Activated T-cell treated with anti-CD3 and anti-CD28 coated beads, Interleukin-2, amount 50 U/mL, for 4 hours (primary cell): ENCODE data around the gene ROBO1. TPM values are rescaled to one million over a fixed set of nuclear protein-coding genes. Genes with fewer than 3 reads are reported as not detected.
A peak's percentile ranks its signal among the peaks of the same experiment; 100 is the strongest.

Experiments
- ATAC-seq, 2 donors: fragments of 200-7000 bp; cut with Tn5 transposase; one replicate each; pipeline ENCODE4 v1.10.0; 2021
- DNase-seq: peaks from one replicate; pipeline ENCODE4 v3.0.0-alpha.2; 2020
- H3K27me3 Mint-ChIP-seq: one replicate; pipeline ENCODE4 v1.8.0; 2021; ENCODE audit warnings: low read depth, mixed read lengths
- H3K36me3 Mint-ChIP-seq: one replicate; pipeline ENCODE4 v1.8.0; 2022; ENCODE audit warnings: mixed read lengths; ENCODE audit not compliant: insufficient read depth
- H3K4me1 Mint-ChIP-seq: one replicate; pipeline ENCODE4 v1.8.0; 2021; ENCODE audit warnings: low read depth, mixed read lengths
- H3K4me3 Mint-ChIP-seq: one replicate; pipeline ENCODE4 v1.8.0; 2021; ENCODE audit warnings: mild to moderate bottlenecking, moderate library complexity, mixed read lengths
- H3K9me3 Mint-ChIP-seq: one replicate; pipeline ENCODE4 v1.8.0; 2021; ENCODE audit warnings: mixed read lengths
- total RNA-seq, 3 donors: library from RNA; stranded (reverse); gene quantifications; one replicate each; pipeline ENCODE4 v1.2.1, GENCODE V29; 2021

Gene ROBO1
- total RNA-seq, 3 donors from 2014 or later, result 0.38 to 0.99 (median 0.95) TPM

DNA sequence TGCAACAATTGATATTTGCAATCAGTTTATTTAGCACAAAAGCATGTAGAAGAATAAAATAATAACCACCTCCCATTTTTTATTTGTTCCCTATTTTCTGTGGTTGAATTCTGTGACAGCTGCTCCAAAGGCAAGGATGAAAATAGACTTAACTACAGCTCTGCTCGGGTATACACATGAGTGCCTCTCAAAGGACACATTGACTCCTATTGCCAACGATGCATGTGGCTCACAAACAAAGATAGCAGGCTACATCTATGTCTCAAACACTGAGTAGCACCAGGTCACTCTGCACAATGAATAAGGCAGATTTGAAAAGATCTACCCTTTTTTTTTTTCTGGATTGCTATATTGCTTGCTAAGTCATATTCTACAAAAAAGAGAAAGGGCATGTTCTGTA is 612.9 kb downstream of the ROBO1 start:
- no peak for DNase-seq
- H3K27me3 Mint-ChIP-seq, result no peaks in the 10 kb centered on the region
- no peaks in the 10 kb centered on the region for H3K36me3 Mint-ChIP-seq
- peaks cover 18% of the 10 kb centered on the region for H3K9me3 Mint-ChIP-seq
- H3K4me1 Mint-ChIP-seq, result no peaks in the 10 kb centered on the region
- H3K4me3 Mint-ChIP-seq, result no peak overlapping the region
- no peak for ATAC-seq

DNA sequence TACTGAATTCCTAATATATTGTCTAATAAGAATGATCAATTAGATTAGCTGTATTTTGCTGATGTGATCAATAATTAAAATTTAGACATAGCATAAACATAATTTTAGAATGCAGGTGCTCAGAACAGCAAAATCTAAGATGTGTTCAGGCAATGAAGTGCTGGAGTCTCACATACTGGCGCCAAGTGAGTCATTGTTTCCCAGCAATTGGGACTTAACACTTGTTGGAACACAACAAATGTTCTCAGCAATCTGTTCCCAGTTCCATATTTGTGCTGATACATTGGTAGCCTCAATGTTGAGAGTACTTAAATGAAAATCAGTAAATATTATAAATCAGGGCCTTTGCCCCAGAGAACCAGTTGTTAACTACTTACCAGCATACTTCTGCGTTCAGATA is 619.0 kb downstream of the ROBO1 start:
- no peak for DNase-seq
- no peaks in the 10 kb centered on the region for H3K27me3 Mint-ChIP-seq

GRCh38 chr3:79146024-79146423 is 621.8 kb downstream of the ROBO1 start:
- H3K27me3 Mint-ChIP-seq, result no peaks in the 10 kb centered on the region
- H3K9me3 Mint-ChIP-seq, result peaks cover 6% of the 10 kb centered on the region
- H3K36me3 Mint-ChIP-seq, result no peaks in the 10 kb centered on the region
- no peak overlapping the region for H3K4me3 Mint-ChIP-seq
- DNase-seq (no peak), ATAC-seq (no peak)
- H3K4me1 Mint-ChIP-seq, result no peaks in the 10 kb centered on the region

More for the DNA sequence above, 619.0 kb downstream of the ROBO1 start:
- peaks cover 21% of the 10 kb centered on the region for H3K9me3 Mint-ChIP-seq
- ATAC-seq, result no peak
- H3K4me1 Mint-ChIP-seq, result no peaks in the 10 kb centered on the region
- no peaks in the 10 kb centered on the region for H3K36me3 Mint-ChIP-seq
- H3K4me3 Mint-ChIP-seq, result no peak overlapping the region

- H3K4me3 Mint-ChIP-seq, result no peak overlapping the region
- DNase-seq (no peak), ATAC-seq (no peak)
- no peaks in the 10 kb centered on the region for H3K36me3 Mint-ChIP-seq
- peaks cover 8% of the 10 kb centered on the region for H3K9me3 Mint-ChIP-seq
- no peaks in the 10 kb centered on the region for H3K27me3 Mint-ChIP-seq
- no peaks in the 10 kb centered on the region for H3K4me1 Mint-ChIP-seq
These were observed 627.1 kb downstream of the ROBO1 start for GRCh38 chr3:79140708-79141107.

DNA sequence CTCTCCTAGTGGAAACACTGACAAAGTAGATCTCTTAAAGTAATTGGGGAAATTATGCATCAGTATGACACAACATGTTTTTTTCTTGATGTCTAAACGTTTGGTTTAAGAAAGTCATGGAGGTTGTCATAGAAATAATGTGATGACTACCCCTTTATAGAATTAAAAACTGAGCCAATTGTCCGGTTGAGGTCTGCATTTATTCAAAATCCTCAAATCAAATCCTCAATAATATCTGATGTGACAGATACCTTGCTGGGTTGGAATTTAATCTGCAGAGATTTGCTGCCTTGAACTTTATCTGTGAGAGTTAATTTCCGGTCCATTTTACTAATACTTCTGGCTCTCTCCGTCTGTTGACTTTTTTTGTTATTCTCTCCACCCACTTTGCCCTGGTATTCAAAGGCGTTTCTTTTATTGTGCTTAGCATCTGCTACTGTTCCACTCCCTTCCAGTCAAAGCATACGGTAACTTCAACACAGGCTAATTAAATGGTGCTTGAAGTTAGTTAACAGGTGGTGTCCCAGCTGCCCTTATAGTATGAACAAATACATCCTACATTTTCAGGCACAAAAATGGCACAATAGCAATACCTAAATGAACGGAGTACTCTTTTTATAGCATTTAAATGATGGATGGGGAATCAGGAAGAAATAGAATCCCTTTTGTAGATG is 628.3 kb downstream of the ROBO1 start:
- H3K27me3 Mint-ChIP-seq, result no peaks in the 10 kb centered on the region
- no peaks in the 10 kb centered on the region for H3K36me3 Mint-ChIP-seq
- ATAC-seq (no peak), DNase-seq (no peak)
- peaks cover 13% of the 10 kb centered on the region for H3K9me3 Mint-ChIP-seq
- no peak overlapping the region for H3K4me3 Mint-ChIP-seq
- H3K4me1 Mint-ChIP-seq, result no peaks in the 10 kb centered on the region

DNA sequence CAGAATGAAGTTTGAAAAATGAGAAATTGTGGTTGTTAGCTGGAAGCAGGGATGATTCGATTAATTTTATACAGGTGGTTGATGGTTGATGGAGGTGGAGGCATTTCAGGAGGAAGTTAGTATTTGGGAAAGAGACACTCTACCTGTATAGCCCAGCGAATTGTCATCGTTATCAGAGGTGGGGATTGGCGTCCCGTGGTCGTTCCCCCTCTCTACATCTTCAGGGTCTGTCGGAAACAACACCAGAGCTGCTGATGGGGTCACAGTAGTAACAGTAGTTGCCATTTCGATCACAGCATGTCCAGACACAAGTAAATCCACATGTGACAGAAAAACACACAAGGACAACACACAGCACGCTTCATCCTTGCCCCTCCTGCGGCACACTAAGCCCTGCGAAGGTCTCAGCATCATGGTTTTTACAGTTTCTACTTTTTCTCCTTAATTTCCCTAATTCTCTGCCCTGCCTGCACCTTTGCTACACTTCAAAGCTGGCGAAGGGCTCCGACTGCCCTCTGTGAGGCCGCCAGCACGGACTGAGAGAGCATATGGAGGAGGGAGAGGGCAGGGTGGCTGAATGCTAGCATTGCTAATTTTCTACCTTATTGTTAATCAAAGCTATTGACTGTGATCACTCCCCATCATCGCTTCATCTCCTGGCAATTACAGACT is 642.3 kb downstream of the ROBO1 start:
- no peak overlapping the region for H3K4me3 Mint-ChIP-seq
- DNase-seq, result no peak
- H3K36me3 Mint-ChIP-seq, result no peaks in the 10 kb centered on the region
- no peak for ATAC-seq
- H3K9me3 Mint-ChIP-seq, result peaks cover 10% of the 10 kb centered on the region
- H3K27me3 Mint-ChIP-seq, result no peaks in the 10 kb centered on the region
- no peaks in the 10 kb centered on the region for H3K4me1 Mint-ChIP-seq

DNA sequence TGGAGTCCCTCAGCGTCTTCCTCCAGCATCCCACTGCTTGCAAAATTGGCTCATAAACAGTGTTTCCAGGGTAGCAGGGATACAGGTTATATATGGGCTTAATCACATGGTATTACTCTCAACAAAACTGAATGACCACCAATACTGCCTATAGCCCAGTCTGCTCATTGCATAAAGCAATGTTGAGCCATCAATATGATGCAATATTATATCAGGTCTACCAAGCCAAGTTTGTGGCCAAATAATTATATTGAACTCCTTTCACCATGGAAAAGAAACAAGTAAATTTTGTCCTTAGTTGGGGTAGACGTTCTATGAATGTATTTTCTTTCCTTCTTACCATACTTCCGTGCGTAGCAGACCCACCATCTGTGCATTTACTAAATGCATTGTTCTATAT is 652.3 kb downstream of the ROBO1 start:
- Mint-ChIP-seq H3K9me3 (peaks cover 14% of the 10 kb centered on the region), H3K4me1 (no peaks in the 10 kb centered on the region), H3K4me3 (no peak overlapping the region), H3K36me3 (no peaks in the 10 kb centered on the region), H3K27me3 (no peaks in the 10 kb centered on the region)
- no peak for DNase-seq
- no peak for ATAC-seq

GRCh38 chr3:79113876-79114275 is 653.9 kb downstream of the ROBO1 start:
- no peak overlapping the region for H3K4me3 Mint-ChIP-seq
- no peaks in the 10 kb centered on the region for H3K4me1 Mint-ChIP-seq
- no peak for DNase-seq
- H3K36me3 Mint-ChIP-seq, result no peaks in the 10 kb centered on the region
- peaks cover 14% of the 10 kb centered on the region for H3K9me3 Mint-ChIP-seq
- no peaks in the 10 kb centered on the region for H3K27me3 Mint-ChIP-seq
- ATAC-seq, result no peak

DNA sequence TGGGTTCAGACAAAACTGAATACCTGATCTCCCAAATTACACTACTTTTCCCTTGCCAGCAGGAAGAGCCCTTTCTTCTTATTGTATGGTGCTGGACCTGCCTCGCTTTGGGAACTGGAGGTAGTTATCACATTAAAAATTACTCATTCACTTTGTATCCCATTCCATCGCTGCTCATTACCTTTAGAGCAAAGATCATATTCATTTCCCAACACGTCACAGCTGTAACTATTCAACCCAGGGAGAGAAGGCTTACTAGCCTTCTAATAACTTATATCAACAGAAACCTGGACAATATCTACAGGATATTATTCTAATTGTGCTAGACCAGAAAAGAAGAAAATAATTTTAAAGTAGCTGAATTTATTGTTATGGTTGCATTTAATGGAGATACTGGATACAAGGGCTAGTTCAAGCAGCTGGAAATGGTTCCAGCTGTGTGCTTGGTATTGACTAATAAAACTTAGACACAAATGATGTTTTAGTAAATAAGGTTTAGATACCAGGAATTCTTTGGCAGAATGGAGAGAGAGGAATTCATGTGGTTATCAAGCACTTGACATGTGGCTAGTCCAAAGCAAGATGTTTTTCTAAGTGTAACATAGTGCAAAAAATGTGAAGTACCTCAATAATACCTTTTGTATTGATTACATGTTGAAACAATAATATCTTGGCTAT is 656.3 kb downstream of the ROBO1 start:
- no peak for ATAC-seq
- H3K36me3 Mint-ChIP-seq, result no peaks in the 10 kb centered on the region
- H3K4me3 Mint-ChIP-seq, result no peak overlapping the region
- peaks cover 10% of the 10 kb centered on the region for H3K9me3 Mint-ChIP-seq
- no peaks in the 10 kb centered on the region for H3K27me3 Mint-ChIP-seq
- H3K4me1 Mint-ChIP-seq, result no peaks in the 10 kb centered on the region
- no peak for DNase-seq

DNA sequence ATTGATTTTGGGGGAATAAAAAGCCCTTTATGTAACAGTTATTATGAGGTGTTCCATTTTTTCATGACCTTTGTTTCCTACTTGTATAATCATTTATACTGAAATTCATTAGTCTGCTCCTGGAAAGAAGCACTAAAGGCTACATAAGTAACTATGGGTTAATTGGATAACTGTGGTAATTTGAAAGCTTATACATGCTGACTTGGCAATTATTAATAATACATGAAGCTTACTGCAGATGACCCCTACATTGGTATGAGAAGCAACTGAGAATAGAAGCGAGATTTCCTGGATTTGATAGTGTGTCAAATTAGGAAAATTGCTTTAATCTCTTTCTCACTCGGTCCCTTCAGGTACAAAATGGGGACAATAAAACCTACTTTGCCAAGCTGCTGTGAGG is 658.0 kb downstream of the ROBO1 start:
- no peaks in the 10 kb centered on the region for H3K36me3 Mint-ChIP-seq

DNA sequence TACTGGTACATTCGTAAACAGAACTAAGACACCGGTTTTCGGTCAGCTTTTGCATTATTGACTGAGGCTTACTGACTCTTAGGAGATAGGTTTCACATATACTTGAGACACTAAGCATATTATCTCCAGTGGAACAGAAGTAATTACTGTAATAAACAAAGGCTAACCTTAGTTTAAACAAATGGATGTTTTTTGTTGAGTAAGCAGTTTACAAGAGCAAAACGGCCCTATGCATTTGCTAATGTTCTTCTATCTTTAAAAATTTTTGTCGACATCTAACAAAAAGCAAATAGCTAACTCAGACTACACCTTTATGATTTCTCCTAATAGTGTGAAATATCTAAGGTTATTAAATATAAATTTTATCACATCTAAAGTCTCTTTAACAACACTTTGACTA is 664.5 kb downstream of the ROBO1 start:
- no peaks in the 10 kb centered on the region for H3K4me1 Mint-ChIP-seq
- H3K9me3 Mint-ChIP-seq, result peaks cover 17% of the 10 kb centered on the region
- DNase-seq, result no peak
- H3K4me3 Mint-ChIP-seq, result no peak overlapping the region
- H3K36me3 Mint-ChIP-seq, result no peaks in the 10 kb centered on the region
- no peak for ATAC-seq
- H3K27me3 Mint-ChIP-seq, result no peaks in the 10 kb centered on the region

More for the DNA sequence above, 658.0 kb downstream of the ROBO1 start:
- H3K27me3 Mint-ChIP-seq, result no peaks in the 10 kb centered on the region
- no peak overlapping the region for H3K4me3 Mint-ChIP-seq
- H3K9me3 Mint-ChIP-seq, result peaks cover 10% of the 10 kb centered on the region
- no peak for DNase-seq
- no peak for ATAC-seq
- no peaks in the 10 kb centered on the region for H3K4me1 Mint-ChIP-seq

DNA sequence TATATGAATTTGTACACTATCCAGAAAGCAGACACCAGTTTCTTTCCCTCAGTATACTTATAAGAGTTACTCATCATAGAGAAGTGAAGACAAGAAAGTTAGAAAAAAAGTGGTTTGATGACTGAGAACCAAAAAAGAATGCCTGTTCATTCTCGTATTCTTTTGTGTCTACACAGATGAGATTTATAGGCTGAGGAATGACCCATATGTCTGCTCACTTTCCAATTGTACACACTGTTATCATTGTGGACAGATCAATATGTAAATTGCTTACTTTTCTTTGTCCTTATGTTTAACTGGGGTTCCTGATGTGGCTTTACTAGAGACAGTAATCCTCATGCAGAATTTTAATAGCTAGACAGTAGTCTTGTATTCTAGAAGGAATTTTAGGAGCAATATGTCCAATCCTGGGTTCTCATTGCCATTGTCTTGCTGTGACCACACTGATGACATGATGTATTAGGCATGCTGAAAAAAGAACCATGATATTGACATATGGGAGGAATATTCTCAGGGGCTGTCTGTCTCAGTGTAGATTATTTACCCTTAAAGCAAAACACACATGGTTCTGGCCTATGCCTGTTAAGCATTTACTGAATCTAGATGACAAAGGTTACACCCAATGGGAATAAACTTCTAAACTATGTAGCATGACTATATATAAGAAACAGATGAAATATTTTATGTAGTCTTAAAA is 669.7 kb downstream of the ROBO1 start:
- no peaks in the 10 kb centered on the region for H3K27me3 Mint-ChIP-seq
- DNase-seq (no peak), ATAC-seq (no peak)
- no peak overlapping the region for H3K4me3 Mint-ChIP-seq
- no peaks in the 10 kb centered on the region for H3K36me3 Mint-ChIP-seq
- H3K9me3 Mint-ChIP-seq, result peaks cover 19% of the 10 kb centered on the region
- no peaks in the 10 kb centered on the region for H3K4me1 Mint-ChIP-seq

DNA sequence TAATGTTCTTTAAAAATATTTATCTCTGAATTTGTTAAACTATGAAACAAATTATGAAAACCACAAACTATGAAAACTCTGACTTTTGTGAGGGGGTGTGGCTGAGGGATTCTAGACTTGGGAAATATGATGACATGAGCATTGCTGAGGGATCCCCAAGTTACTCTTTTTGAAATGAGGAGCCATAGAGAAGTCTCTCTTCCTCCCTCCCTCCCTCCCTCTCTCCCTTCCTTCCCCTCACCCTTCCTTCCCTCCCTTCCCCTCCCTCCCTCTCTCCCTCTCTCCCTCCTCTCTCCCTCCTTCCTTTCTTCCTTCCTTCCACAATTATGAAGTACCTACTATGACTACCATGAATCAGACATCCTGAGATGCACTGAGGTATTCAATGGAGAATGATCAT is 673.1 kb downstream of the ROBO1 start:
- Mint-ChIP-seq H3K4me1 (no peaks in the 10 kb centered on the region), H3K4me3 (no peak overlapping the region), H3K9me3 (peaks cover 23% of the 10 kb centered on the region), H3K27me3 (no peaks in the 10 kb centered on the region), H3K36me3 (no peaks in the 10 kb centered on the region)
- ATAC-seq (no peak), DNase-seq (no peak)

DNA sequence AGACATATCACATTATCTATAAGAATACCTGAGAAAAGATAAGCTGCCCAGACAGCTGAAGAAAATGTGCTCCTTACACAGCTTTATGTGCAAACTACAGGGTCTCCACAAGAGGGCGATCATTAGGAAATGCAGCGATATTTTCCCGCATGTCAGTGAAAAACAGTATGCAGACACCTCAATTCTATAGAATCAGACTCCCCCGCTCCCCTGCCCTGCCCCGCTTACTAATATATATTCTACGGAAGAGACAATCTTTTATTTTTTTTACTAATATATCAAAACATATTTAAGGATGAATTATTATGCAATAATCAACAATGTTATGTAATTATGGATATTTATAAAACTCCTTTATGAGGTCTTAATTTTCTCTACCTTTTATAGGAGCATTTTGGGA is 681.3 kb downstream of the ROBO1 start:
- no peaks in the 10 kb centered on the region for H3K4me1 Mint-ChIP-seq
- no peak overlapping the region for H3K4me3 Mint-ChIP-seq
- DNase-seq, result no peak
- H3K9me3 Mint-ChIP-seq, result peaks cover 4% of the 10 kb centered on the region
- H3K27me3 Mint-ChIP-seq, result no peaks in the 10 kb centered on the region
- ATAC-seq, result peak in 1 of 2 donors; percentile 34
- H3K36me3 Mint-ChIP-seq, result no peaks in the 10 kb centered on the region
